Islet precursor cell (in vitro differentiated cells): ENCODE results near the gene WIPF1.

Experiments used
- DNase-seq: peaks from one replicate; pipeline ENCODE4 v3.0.0-alpha.2; 2018

The WIPF1 gene

DNA sequence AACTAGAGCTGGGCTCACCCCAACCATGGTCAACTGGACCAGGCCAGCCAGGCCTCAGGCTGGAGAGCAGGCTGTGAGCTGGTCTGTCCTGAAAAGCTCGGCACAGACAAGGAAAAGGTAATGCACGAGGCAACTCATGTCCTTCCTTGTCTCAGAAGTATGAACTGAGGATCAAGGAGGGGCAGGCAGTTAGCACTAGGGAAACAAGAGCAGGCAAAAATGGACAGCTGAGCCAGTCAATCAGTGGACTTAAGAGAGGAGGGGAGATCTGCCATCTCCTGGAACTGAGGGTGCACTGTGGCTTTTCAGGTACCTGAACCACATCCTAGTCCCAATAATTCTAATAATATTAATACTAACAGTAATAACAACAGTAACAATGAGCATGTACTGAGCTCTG lies 20.6 kb upstream of the WIPF1 start:
- no peak for DNase-seq

GRCh38 chr2:174617718-174618117 lies 20.1 kb upstream of the WIPF1 start:
- no peak for DNase-seq

- DNase-seq = no peak
Measured at GRCh38 chr2:174617120-174617519, 19.5 kb upstream of the WIPF1 start.

DNA sequence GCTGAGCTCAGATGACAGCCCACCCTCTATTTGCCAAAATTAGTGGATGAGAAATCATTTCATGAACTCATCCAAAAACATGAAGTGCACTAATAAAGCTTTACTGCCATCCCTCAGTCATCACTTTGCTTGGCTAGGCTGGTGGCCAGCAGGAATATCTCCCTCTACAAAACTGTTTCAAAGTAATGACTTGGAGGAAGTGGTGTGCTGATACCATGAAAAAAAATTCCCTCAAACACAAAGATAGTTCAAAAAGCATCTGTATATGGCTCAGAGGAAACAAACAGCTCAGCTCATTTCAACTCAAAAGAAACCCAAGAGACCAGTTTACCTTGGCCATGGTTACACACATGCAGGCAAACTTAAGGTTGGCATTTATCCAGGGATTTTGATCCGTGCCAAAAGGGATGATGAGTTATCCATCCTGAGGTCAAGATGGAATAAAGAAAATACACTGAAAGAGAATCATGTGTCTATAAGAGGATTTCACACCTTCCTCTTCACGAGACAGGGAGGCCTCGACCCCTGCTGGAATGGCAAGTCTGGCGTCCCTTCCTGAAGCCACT lies 18.4 kb upstream of the WIPF1 start:
- DNase-seq = no peak

DNA sequence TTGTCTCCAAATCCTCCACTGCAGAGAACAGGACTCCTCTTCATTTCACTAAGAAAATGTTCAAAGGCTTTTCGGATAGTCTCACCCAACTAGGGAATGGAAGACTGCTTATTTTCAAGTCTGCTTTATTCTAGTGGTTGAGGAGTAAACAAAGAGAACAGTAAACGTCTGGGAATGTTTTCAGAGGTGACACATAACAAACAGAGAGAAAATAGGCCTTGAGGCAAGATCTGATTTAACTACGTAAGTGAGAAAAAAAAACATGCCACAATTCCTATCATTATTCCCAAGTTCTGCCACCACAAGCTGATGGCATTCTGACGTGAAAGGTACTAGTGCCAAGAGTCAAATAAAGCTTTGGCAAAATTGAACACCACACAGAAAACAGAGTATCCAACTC lies 16.7 kb upstream of the WIPF1 start:
- no peak for DNase-seq

DNA sequence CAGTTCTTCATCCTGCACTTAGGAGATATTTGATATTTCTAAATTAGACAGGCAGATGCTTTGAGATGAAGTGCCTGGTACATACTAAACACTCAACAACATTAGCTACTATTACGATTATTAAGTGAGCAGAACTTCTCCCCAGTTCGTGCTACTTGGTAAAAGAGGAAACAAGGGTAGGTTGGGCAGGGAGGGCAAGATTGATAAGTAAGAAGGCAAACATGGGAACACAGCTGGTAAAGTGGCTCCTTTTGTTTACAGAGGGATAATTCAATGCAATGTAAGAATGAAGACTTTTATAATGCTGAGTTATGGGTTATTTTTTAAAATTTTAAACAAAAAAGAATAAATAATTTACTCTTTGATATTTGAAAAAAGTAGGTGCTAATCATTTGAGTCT lies 15.9 kb upstream of the WIPF1 start:
- DNase-seq = no peak

GRCh38 chr2:174612970-174613369 lies 15.4 kb upstream of the WIPF1 start:
- no peak for DNase-seq

DNA sequence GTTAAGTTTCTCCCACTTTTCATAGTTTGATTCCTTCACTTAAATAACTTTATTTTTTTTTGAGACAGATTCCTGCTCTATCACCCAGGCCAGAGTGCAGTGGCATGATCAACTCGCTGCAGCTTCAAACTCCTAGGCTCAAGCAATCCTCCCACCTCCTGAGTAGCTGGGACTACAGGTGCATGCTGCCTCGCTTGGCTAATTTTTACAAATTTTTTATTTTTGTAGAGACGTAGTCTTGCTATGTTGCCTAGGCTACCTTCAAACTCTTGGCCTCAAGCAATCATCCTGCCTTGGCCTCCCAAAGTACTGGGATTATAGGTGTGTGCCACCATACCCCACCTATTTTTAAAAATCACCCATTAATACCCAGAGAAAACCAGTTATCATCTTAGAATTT lies 14.2 kb upstream of the WIPF1 start:
- no peak for DNase-seq

GRCh38 chr2:174611006-174611405 lies 13.4 kb upstream of the WIPF1 start:
- no peak for DNase-seq

DNA sequence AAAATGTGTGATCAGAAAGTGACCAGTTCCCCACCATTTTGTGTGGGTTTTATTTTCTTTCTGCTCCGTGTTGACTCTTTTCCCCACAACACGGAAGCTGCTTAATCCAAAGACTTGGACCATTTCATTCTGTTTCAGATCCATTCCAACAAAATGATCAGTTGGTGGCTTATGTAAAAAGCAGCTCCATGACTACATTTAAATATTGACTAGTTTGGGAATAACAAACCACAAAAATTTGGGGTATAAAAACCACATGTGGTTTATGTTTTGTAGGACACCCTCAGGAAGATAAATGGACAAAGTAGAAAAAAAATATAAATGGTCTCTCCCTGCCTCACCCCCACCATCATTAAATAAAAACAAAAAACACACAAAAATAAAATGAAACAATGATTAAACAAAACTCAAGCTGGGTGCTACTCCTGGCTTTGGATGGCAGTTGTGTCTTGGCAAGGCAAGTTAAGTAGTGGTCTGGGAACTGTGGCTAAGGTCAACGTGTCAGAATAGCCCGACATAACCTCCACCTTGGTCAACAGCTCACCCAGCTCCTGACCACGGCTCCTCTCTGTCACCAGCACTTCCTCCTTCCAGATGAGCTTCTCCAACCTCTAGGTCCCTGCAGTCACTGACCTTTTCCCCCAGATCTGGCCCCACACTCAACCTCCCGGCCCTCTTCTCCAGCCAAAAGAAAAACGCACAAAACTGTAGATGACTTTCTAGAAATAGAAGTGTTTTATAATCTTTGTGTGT lies 12.8 kb upstream of the WIPF1 start:
- no peak for DNase-seq

DNA sequence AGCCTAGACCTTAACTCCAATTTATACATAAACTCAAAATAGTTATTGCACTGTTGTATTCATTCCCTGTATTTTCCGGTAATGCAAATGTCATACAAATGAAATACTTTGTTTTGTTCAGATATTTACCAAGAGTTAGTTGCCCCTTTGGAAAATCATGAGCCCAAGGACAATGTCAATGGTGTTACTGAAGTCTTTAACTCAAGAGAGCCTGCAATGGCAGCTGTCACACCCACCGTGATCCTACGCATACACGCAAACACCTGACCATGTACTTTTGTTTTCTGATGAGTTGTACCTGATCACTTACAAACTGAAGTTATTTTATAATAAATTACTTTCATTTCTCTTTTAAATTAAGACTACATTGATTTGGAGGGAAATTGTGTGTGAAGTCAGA lies 11.7 kb upstream of the WIPF1 start:
- DNase-seq = no peak

DNA sequence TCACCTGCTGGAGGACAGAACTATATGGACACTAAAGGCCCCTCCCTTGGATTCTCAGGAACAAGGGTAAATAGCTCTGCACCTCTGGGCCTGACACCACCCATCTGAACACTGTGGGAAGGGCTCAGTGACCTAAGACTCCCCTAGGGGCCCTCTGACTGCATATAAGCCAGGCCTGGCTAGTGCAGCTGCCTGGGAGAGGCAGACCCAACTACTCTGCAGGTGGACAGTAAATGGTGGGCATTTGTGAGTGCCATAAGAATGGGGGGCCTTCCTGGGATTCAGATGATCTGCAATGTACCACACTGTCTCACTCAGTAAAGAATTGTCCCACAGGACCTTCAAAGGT lies 11.2 kb upstream of the WIPF1 start:
- DNase-seq = no peak

GRCh38 chr2:174607989-174608865 lies 10.6 kb upstream of the WIPF1 start:
- no peak for DNase-seq

DNA sequence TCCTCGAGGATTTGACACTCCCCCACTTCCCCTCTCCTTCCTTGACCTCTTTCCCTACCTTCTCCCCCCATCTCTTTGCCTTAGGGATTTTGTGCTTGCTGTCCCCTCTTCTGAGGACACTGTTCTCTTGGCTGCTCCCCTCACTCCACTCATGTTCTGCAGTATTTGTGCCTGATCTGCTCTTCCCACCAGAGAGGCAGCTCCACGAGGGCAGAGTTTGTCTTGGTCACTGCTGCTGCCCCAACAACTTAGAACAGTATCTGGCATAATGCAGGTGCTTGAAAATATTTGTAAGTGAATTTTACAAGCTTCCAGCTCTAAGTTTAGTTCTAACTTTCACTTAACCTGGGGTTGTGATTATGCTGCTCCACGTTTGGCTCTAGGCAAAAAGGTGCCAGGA lies 10.0 kb upstream of the WIPF1 start:
- no peak for DNase-seq

DNA sequence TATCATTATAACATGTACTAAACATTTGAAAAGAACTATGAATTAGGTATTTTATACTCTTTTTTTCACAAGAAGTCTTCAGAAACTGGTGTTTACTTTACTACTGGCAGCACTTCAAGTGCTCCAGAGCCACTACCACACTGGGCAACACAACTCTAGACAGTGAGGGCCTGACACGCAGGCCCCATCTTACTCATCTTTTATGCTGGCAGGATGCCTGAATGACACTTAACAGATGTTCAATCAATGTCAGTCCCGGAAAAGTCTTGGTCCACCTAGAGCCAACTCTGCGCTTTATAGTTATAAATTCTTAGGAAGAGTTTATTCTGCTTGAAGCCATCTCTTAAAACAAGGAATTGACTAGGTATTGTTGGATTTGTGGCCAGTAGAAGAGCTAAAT lies 8.7 kb upstream of the WIPF1 start:
- DNase-seq = no peak

DNA sequence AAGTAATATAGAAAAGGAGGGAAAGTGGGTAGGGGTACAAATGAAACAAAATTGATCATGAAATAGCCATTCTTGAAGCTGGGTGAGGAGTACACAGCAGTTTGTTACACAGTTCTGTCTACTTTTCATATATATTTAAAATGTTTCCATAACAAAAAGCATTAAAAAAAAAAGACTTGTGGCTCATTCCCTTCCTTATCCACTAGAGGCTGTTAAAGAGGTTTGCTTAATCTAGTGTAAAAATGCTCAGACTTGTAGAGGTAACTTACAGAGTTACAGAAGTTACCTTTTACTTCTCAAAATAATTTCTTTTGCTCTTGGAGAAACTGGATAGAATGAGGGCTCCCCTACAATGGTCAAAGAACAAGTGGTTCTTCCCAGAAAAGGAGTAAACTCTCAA lies 8.1 kb upstream of the WIPF1 start:
- no peak for DNase-seq

- DNase-seq = no peak
Measured at GRCh38 chr2:174603280-174603679, 5.7 kb upstream of the WIPF1 start.

DNA sequence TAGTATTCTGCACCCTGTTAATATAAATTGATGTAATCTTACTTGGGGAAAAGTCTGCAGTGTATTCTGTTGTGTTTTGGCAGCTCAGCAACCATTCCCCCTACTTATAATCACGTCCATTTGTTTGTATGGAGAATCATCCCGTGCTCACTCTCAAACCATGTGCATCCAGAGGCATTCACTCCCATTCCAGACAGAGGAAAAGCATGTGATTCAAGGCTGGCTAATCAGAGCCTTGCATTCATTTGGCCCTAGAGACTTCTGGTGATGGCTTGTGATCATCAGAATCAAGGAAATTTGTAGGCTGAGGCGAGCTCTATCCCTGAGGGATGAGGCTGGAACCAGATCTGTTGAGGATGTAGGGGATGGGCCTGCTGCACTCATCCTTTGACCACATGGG lies 5.1 kb upstream of the WIPF1 start:
- DNase-seq = no peak

- DNase-seq = no peak
Measured at GRCh38 chr2:174600349-174600748, 2.7 kb upstream of the WIPF1 start.

GRCh38 chr2:174599310-174599921 lies 1.8 kb upstream of the WIPF1 start:
- DNase-seq = no peak

DNA sequence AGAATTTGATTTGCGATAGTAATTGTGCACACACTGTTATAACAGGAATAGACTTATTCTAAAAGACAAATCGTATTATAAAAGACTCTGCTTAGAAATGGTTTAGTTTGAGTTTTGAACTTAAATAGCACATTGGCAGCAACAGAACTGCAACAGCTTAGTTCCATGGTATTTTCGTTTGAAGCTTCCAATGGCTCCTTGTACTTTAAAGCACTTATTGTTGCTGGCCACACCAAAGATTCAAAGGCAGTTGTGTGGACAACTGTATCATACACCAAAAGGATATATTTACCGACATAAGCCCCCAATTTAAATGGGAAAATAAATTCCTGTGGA lies 627 bp downstream of the WIPF1 start:
- no peak for DNase-seq

DNA sequence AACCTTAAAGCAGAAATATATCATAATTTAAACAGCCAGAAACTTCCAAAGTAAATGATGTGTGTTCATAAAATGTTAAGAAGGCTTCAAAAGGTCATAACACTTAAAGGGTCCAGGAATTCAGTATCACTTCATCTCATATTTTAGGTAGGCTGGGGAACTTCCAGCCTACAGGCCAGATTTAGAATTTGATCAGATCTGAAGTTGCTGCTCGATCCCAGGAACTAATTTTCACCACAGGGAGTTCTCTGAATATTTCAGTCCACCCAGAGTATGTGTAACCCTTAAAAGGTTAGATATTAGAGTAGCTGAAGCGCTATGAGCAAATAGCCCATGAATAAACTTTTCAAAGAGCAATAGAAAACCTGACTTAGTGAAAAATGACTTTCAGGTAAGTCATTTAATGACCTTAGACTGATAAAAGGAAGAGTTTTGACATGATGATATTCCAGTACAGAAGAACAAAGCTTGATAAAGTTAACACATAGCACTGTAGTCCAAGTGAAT lies 1.7 kb downstream of the WIPF1 start:
- no peak for DNase-seq

DNA sequence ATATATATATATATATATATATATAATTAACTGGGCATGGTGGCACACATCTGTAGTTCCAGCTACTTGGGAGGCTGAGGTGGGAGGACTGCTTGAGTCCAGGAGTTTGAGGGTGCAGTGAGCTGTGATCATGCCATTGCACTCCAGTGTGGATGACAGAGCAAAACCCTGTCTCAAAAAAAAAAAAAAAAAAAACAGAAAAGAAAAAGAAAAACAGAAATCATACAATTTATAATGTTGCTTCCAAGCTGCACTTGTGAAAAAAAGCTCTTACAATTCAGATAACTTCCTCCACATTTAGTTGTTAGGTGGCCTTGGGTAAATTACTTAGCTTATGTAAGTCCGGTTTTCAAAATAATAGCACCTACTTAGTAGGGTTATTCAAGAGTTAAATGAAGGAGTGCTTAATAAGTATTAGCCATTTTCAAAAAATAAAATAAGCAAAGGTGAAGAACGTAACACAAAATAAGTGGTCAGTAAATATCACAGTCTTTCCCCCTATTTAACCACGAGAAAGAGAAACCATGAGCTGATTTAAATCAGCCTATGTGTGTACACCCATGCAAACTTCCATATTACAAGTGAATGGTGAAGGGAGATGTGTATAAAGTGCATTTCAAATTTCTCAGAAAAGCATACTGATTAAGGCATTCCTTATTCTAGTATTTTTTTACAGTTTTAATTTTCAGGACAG lies 2.3 kb downstream of the WIPF1 start:
- DNase-seq = no peak
